NB4 (cell line): ENCODE results near the gene PAX8.

Source experiments
- CTCF ChIP-seq: IDR thresholded peaks from one replicate; pipeline ENCODE4 v1.5.1; 2012; ENCODE audit warnings: low read depth, low read length
- MAX ChIP-seq: IDR thresholded peaks from 2 replicates; pipeline ENCODE4 v1.6.1; 2011; ENCODE audit warnings: low read depth, low read length

- TF ChIP-seq CTCF: peak; percentile 48
- TF ChIP-seq MAX: peak; percentile 94
Measured at GRCh38 chr2:113282747-113283533, 4.2 kb upstream of the PAX8 start.
